ENCODE data around the gene CORO2A.

The CORO2A gene

GRCh38 chr9:98189412-98189811, 3.0 kb downstream of the CORO2A start:
- no peak for TF ChIP-seq CTCF (IDR thresholded peaks at IDR 0.05; ENCODE audit: extremely low read depth, insufficient read depth, missing control alignments)
- no peak for DNase-seq (ENCODE audit: low spot score)
- in situ Hi-C loops (cut with MboI; ENCODE audit: low pct_unique_long_range_greater_than_20kb, low sequenced_read_pairs, unreplicated experiment), result no loop called here

- DNase-seq (ENCODE audit: low spot score), result no peak
- in situ Hi-C loops (cut with MboI; ENCODE audit: low pct_unique_long_range_greater_than_20kb, low sequenced_read_pairs, unreplicated experiment), result no loop called here
- no peak for TF ChIP-seq CTCF (IDR thresholded peaks at IDR 0.05; ENCODE audit: extremely low read depth, insufficient read depth, missing control alignments)
Observed at GRCh38 chr9:98187926-98188325, 4.5 kb downstream of the CORO2A start.

- no peak for DNase-seq (ENCODE audit: low spot score)
- no peak for TF ChIP-seq CTCF (IDR thresholded peaks at IDR 0.05; ENCODE audit: extremely low read depth, insufficient read depth, missing control alignments)
- in situ Hi-C loops (cut with MboI; ENCODE audit: low pct_unique_long_range_greater_than_20kb, low sequenced_read_pairs, unreplicated experiment), result no loop called here
Observed at GRCh38 chr9:98186236-98186635, 6.2 kb downstream of the CORO2A start.

GRCh38 chr9:98185611-98186171, 6.7 kb downstream of the CORO2A start:
- in situ Hi-C loops (cut with MboI; ENCODE audit: low pct_unique_long_range_greater_than_20kb, low sequenced_read_pairs, unreplicated experiment), result no loop called here
- no peak for TF ChIP-seq CTCF (IDR thresholded peaks at IDR 0.05; ENCODE audit: extremely low read depth, insufficient read depth, missing control alignments)
- DNase-seq (ENCODE audit: low spot score), result no peak

- in situ Hi-C loops (cut with MboI; ENCODE audit: low pct_unique_long_range_greater_than_20kb, low sequenced_read_pairs, unreplicated experiment), result no loop called here
- DNase-seq (ENCODE audit: low spot score), result no peak
- TF ChIP-seq CTCF (IDR thresholded peaks at IDR 0.05; ENCODE audit: extremely low read depth, insufficient read depth, missing control alignments), result no peak
Observed at GRCh38 chr9:98185021-98185567, 7.3 kb downstream of the CORO2A start.

- no peak for DNase-seq (ENCODE audit: low spot score)
- no peak for TF ChIP-seq CTCF (IDR thresholded peaks at IDR 0.05; ENCODE audit: extremely low read depth, insufficient read depth, missing control alignments)
- in situ Hi-C loops (cut with MboI; ENCODE audit: low pct_unique_long_range_greater_than_20kb, low sequenced_read_pairs, unreplicated experiment), result no loop called here
Observed at GRCh38 chr9:98184326-98184725, 8.1 kb downstream of the CORO2A start.
